Endometrium (tissue), 2 donors: ENCODE measurements around the gene DNM2.
"Not testable (repeated sequence)": the region's sequence is repeated elsewhere in the genome, so short reads cannot be mapped to it uniquely, and the experiment has no call there.

Source experiments
- FAIRE-seq: peaks from 2 replicates; lab custom pipeline; 2012; peaks lifted over from hg19 to GRCh38; lab: Jason Lieb, UNC
- donor health status: control.
- donor health status: control.

DNM2 gene

GRCh38 chr19:10838377-10838776, 120.5 kb downstream of the DNM2 start:
- FAIRE-seq = no peak

GRCh38 chr19:10839114-10840050, 121.5 kb downstream of the DNM2 start:
- FAIRE-seq = no peak

- no peak for FAIRE-seq
These were observed 124.9 kb downstream of the DNM2 start for GRCh38 chr19:10842788-10843187.

- FAIRE-seq = no peak
These were observed 128.8 kb downstream of the DNM2 start for GRCh38 chr19:10846500-10847202.

- no peak for FAIRE-seq
These were observed 130.5 kb downstream of the DNM2 start, which contains the start of gene C19orf38 for GRCh38 chr19:10848230-10848856. Gene C19orf38, plus strand, starts transcription at chr19:10848415. Its CDS starts 94 bp downstream, at chr19:10848509.

- FAIRE-seq = no peak
These were observed 132.8 kb downstream of the DNM2 start for GRCh38 chr19:10850631-10851030.

- no peak for FAIRE-seq
These were observed 134.4 kb downstream of the DNM2 start for GRCh38 chr19:10852098-10852800.

- no peak for FAIRE-seq
These were observed 135.1 kb downstream of the DNM2 start for GRCh38 chr19:10852941-10853340.

- FAIRE-seq = no peak
These were observed 136.6 kb downstream of the DNM2 start for GRCh38 chr19:10854350-10855089.

- FAIRE-seq = no peak
These were observed 138.1 kb downstream of the DNM2 start for GRCh38 chr19:10855879-10856522.

GRCh38 chr19:10856899-10857298, 139.0 kb downstream of the DNM2 start:
- not testable (repeated sequence) for FAIRE-seq

GRCh38 chr19:10858204-10858828, 140.4 kb downstream of the DNM2 start:
- FAIRE-seq = no peak

- no peak for FAIRE-seq
These were observed 143.3 kb downstream of the DNM2 start for GRCh38 chr19:10861103-10861651.

GRCh38 chr19:10862561-10863106, 144.8 kb downstream of the DNM2 start:
- FAIRE-seq = no peak

GRCh38 chr19:10863107-10863717, 145.3 kb downstream of the DNM2 start:
- no peak for FAIRE-seq

- FAIRE-seq = no peak
These were observed 146.6 kb downstream of the DNM2 start for GRCh38 chr19:10864538-10864899.

GRCh38 chr19:10866495-10866894, 148.6 kb downstream of the DNM2 start:
- no peak for FAIRE-seq

GRCh38 chr19:10868872-10869547, 151.1 kb downstream of the DNM2 start:
- FAIRE-seq = no peak

GRCh38 chr19:10869872-10870311, 152.0 kb downstream of the DNM2 start:
- not testable (repeated sequence) for FAIRE-seq
